B cell (primary cell): Measurements from ENCODE around the gene BLM.

Source experiments
- CTCF ChIP-seq: fragments of 200-600 bp; IDR thresholded peaks from one replicate; pipeline ENCODE4 v1.8.0; 2022; ENCODE audit warnings: antibody characterized with exemption, mild to moderate bottlenecking
- EZH2 ChIP-seq: IDR thresholded peaks from 2 replicates; pipeline ENCODE4 v1.6.1; 2012; ENCODE audit warnings: borderline replicate concordance, low read depth, mild to moderate bottlenecking, moderate library complexity, low read length; ENCODE audit not compliant: insufficient read depth, poor library complexity, severe bottlenecking

GRCh38 chr15:90684281-90684680 lies 32.9 kb upstream of the BLM start:
- TF ChIP-seq CTCF (no peak), EZH2 (no peak)
